Erythroblast (primary cell): ENCODE results near the gene FRYL.

ENCODE experiments used
- GATA1 ChIP-seq: IDR thresholded peaks from 2 replicates; pipeline ENCODE4 v1.6.1; 2011; ENCODE audit warnings: low read depth, mild to moderate bottlenecking, control low read depth, low read length, moderate library complexity
- POLR2A ChIP-seq: IDR thresholded peaks from 2 replicates; pipeline ENCODE4 v1.6.1; 2011; ENCODE audit warnings: mild to moderate bottlenecking, low read length

- TF ChIP-seq POLR2A (no peak), GATA1 (no peak)
These were observed 295.4 kb downstream of the FRYL start for GRCh38 chr4:48484494-48485168.
